ENCODE data around the gene SPINK2.
A peak's percentile ranks its signal among the peaks of the same experiment; 100 is the strongest.

Gene SPINK2

DNA sequence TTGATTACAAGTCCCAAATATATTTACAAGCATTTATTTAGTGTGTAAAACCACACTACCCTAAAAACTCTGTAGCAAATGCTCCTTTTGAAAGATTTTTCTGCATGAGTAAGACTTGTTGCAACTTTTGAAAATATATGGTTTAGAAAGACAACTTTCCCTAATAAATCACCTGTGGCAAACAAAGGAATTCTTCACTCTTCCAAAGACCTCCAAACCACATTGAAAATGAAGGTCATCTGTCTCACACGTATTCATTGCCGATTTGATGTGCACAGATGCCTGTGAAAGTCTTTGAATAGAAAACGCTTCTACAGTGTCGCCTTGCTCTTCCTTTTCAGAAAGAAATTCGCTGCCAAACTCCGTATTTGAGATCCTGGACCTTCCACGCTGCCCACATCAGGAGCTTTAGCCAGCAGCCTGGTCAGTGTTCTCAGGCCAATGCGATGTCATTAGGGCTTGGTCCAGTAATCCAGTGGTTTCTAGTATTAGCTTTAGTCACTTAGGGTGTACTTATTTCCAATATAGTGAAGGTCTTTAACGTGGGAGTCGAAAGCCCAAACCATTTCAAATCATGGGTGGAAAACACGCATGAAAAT is 22.2 kb downstream of the SPINK2 start:
- no peak for DNase-seq

- DNase-seq: no peak
Observed at GRCh38 chr4:56796211-56796610, 25.3 kb downstream of the SPINK2 start.

- no peak for DNase-seq
Observed at GRCh38 chr4:56791316-56791715, 30.2 kb downstream of the SPINK2 start.

DNA sequence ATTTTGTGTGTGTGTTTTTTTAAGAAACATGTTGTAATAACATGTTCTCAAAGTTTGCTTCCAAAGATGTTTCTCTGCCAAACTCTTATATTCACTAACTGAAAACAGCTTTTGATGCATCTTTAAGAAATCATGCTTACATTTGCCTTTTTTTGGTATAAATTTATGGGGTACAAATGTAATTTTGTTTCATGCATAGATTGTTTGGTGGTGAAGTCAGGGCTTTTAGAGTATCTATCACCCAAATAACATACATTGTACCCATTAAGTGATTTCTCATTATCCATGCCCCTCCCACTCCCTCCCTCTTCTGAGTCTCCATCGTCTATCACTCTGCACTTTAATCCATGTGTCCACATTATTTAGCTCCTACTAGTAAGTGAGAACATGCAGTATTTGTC is 30.8 kb downstream of the SPINK2 start:
- no peak for DNase-seq

- no peak for DNase-seq
Observed at GRCh38 chr4:56788081-56788480, 33.4 kb downstream of the SPINK2 start.

GRCh38 chr4:56787380-56787779 is 34.1 kb downstream of the SPINK2 start:
- peak; percentile 54 for DNase-seq

DNA sequence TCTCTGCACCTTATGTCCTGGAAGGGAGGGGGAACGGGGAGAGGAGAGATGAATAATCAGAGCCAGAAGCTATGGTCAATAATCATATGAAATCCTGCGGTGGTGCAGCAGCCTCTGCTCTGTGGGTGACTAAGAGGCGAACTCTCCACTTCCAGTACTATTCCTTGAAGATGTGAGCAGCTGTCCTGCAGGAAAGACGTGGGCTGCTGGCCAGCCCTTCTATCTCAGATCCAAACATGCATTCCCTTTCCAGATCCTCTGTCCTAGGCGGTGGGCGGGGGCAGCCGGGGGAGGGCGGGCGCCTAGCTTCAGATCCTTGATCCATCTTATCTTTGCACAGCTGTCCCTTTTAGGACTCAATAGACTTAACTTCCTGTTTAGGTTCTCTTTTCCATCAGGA is 34.5 kb downstream of the SPINK2 start:
- DNase-seq: peak; percentile 54

- DNase-seq: no peak
Observed at GRCh38 chr4:56783986-56784385, 37.5 kb downstream of the SPINK2 start.

- DNase-seq: no peak
Observed at GRCh38 chr4:56782019-56782418, 39.5 kb downstream of the SPINK2 start.

- DNase-seq: no peak
Observed at GRCh38 chr4:56773346-56773745, 48.2 kb downstream of the SPINK2 start.

DNA sequence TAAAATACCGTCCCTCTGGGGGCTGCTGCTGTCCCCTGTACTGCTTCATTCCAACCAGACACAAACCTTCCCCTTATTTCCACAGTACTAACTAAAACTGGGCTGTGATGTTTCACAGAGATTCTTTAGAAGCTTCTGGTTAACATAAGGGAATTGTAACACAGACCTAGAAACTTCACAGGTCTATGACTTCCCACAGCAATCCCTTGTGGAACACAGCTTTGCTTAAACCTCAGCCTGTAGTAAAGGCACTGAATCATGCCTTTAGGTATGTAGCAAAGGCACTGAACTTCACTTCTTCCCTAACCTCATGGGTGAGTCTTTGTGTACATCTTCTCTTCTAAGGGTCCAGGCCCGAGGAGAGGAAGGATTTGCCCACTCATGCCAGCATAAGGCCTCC is 49.4 kb downstream of the SPINK2 start:
- DNase-seq: no peak

DNA sequence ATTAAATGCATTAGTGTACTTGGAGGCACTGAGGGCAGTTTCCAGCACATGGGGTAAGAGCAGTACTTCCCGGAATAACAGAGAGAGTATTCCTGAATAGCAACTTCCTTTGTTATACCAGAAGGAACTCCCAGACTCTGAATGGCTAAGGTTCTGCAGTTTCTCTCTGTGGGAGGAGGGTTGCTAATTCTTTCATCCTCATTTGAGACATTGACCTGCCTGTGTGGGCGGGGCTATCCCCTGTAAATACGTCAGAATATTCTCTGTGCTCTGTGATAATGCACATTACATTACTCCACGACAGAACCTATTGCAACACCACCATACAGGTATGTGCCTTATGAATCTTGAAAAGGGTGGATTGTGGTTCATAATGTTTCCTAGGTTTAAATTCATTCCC is 52.7 kb downstream of the SPINK2 start:
- DNase-seq: no peak

DNA sequence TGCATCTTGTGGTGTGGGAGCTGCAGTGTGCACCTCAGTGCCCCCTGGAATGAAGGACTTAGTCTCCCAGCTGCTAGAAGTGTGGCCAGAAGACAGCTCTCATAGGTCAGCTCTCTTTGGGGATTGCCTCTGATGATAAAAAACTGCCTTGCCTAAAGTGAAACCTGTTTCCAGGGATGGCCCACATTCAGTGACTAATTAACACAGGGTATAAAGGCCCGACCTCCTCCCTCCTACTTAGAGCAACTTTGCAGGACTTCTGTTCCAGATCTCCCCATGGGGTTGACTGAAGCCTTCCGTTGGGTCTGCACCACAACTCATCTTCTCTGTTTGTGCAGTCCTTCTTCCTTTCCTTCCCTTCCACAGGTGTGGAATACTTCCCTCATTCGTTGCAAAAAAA is 53.2 kb downstream of the SPINK2 start:
- DNase-seq: no peak

DNA sequence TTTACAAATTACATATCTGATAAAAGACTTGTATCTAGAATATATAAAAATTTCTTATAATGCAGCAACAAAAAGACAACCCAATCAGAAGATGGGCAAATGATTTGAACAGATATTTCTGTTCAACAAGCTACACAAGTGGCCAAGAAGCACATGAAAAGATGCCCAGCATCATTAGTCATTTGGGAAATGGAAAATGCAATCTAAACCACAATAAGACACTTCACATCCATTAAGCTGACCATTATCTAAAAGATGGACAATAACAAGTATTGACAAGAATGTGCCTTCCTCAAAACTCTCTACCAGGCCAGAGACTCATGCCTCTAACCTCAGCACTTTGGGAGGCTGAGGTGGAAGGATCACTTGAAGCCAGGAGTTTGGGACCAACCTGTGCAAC is 53.9 kb downstream of the SPINK2 start:
- DNase-seq: no peak

DNA sequence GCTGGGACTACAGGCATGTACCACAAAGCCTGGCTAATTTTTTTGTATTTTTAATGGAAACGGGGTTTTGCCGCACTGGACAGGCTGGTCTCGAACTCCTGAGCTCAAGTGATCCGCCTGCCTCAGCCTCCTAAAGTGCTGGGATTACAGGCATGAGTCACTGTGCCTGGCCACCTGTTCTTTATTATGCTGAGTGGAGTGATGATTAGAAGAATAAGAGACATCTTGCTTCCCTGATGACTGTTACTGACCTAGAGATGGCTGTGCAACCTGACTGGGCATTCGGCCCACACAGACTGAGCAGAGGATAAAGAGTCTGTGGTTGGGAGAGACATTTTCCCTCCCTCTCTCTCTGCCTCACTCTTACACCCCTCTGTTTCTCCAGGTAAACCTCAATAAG is 56.7 kb downstream of the SPINK2 start:
- no peak for DNase-seq

GRCh38 chr4:56764223-56764622 is 57.3 kb downstream of the SPINK2 start:
- no peak for DNase-seq

GRCh38 chr4:56762484-56763250 is 58.8 kb downstream of the SPINK2 start:
- DNase-seq: no peak

- no peak for DNase-seq
Observed at GRCh38 chr4:56760183-56760582, 61.3 kb downstream of the SPINK2 start.
